Mucosa of descending colon (tissue), 3 donors: Measurements from ENCODE around the gene FAM98A. TPM values are rescaled to one million over a fixed set of nuclear protein-coding genes. Genes with fewer than 3 reads are reported as not detected.

Experiments used
- ATAC-seq: fragments of 200-7000 bp; cut with Tn5 transposase; one replicate; pipeline ENCODE4 v1.9.1; 2020; ENCODE audit warnings: mild to moderate bottlenecking, moderate library complexity
- DNase-seq, 3 donors: peaks; one replicate each; pipeline ENCODE4 v3.0.0-alpha.2; 2020
- H3K36me3 ChIP-seq: fragments of 200-600 bp; one replicate; pipeline ENCODE4 v1.8.0; 2021; ENCODE audit warnings: low read depth, mild to moderate bottlenecking
- H3K4me1 ChIP-seq: fragments of 200-600 bp; one replicate; pipeline ENCODE4 v1.8.0; 2021; ENCODE audit warnings: low read depth, mild to moderate bottlenecking
- H3K4me3 ChIP-seq: fragments of 200-600 bp; one replicate; pipeline ENCODE4 v1.8.0; 2021; ENCODE audit warnings: mild to moderate bottlenecking
- H3K9me3 ChIP-seq: fragments of 200-600 bp; one replicate; pipeline ENCODE4 v1.8.0; 2021; ENCODE audit warnings: mild to moderate bottlenecking
- intact Hi-C, 2 donors: fragments of 100-400 bp; cut with DNase I in 1 of 2; cut with micrococcal nuclease in 1 of 2; formaldehyde crosslinking; loops; one replicate each; pipeline versions ENCODE4 v1.11.0 to v1.11.1; 2022; cut with DNase I, micrococcal nuclease
- total RNA-seq, 3 donors: library from RNA; stranded (reverse); fragmentation: NEBNext Ultra II Directional in 2 of 3; extraction: Animal tissue kit (Norgen Biotek cat#: 25700) in 2 of 3; gene quantifications; one replicate each; pipeline versions ENCODE4 v1.2.1 to v1.2.4, GENCODE V29; 2021 to 2023
- TF ChIP-seq, protein P1 (sequence below): fragments of 200-600 bp; IDR thresholded peaks from one replicate; pipeline ENCODE4 v1.8.0; 2022; ENCODE audit warnings: antibody characterized with exemption, mild to moderate bottlenecking
- donor health status: DM: no; HTN: no; CAD: no; lungs with moderate emphysema.
- donor health status: DM: no; HTN: no; CAD: no.
- donor health status: DM: no; HTN: yes; CAD: no.

The FAM98A gene
- total RNA-seq, 3 donors from 2014 or later = 18.6 to 46.9 (median 34.7) TPM

DNA sequence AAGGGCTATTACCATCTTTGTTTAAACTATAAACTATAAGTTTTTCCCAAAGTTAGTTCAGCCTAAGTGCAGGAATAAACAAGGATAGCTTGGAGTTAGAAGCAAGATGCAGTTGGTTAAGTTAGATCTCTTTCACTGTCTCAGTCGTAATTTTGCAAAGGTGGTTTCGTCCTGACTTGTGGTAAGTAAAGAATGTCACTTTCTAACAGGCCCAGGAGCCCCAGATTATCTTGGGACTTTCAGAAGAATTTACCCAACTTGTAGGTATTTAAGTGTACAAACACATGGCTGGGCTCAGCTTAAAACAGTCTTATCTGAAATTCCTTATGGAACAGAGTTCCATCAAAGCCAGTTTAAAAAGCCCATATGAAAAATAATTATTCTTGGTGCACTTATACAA, 18.3 kb upstream of the FAM98A start:
- TF ChIP-seq, protein P1, sequence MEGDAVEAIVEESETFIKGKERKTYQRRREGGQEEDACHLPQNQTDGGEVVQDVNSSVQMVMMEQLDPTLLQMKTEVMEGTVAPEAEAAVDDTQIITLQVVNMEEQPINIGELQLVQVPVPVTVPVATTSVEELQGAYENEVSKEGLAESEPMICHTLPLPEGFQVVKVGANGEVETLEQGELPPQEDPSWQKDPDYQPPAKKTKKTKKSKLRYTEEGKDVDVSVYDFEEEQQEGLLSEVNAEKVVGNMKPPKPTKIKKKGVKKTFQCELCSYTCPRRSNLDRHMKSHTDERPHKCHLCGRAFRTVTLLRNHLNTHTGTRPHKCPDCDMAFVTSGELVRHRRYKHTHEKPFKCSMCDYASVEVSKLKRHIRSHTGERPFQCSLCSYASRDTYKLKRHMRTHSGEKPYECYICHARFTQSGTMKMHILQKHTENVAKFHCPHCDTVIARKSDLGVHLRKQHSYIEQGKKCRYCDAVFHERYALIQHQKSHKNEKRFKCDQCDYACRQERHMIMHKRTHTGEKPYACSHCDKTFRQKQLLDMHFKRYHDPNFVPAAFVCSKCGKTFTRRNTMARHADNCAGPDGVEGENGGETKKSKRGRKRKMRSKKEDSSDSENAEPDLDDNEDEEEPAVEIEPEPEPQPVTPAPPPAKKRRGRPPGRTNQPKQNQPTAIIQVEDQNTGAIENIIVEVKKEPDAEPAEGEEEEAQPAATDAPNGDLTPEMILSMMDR = no peak
- Histone ChIP-seq H3K4me3 (no peak overlapping the region), H3K36me3 (no peaks in the 10 kb centered on the region), H3K4me1 (no peaks in the 10 kb centered on the region), H3K9me3 (peaks cover 9% of the 10 kb centered on the region)
- no peak for DNase-seq
- ATAC-seq = no peak
- intact Hi-C loops = no loop called here

GRCh38 chr2:33616873-33617272, 17.8 kb upstream of the FAM98A start:
- Histone ChIP-seq H3K4me3 (no peak overlapping the region), H3K9me3 (peaks cover 9% of the 10 kb centered on the region), H3K4me1 (no peaks in the 10 kb centered on the region), H3K36me3 (no peaks in the 10 kb centered on the region)
- ATAC-seq (no peak), DNase-seq (no peak)
- intact Hi-C loops = no loop called here
- TF ChIP-seq, protein P1 = no peak

- Histone ChIP-seq H3K4me3 (no peak overlapping the region), H3K4me1 (no peaks in the 10 kb centered on the region), H3K36me3 (no peaks in the 10 kb centered on the region), H3K9me3 (peaks cover 9% of the 10 kb centered on the region)
- TF ChIP-seq, protein P1 = no peak
- intact Hi-C loops = no loop called here
- ATAC-seq (no peak), DNase-seq (no peak)
Observed at GRCh38 chr2:33614190-33614589, 15.1 kb upstream of the FAM98A start.

DNA sequence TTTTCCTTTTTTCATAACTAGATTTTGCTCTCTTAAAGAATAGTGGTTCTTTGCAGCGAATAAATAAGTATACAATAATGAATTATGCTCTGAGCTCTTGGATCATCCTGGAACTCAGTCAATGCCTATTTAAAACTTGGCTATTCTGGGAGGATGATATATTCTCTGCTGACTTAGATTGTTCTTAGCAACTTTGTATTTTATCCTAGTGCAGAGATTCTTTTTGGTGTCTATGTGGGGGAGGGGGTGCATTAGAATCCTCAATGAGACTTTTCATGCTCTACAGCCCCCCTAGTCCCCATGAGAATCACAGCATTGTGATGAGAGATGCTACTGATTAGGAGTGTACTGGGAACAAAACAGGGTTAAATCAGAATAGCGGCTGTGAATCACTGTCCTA, 8.8 kb upstream of the FAM98A start:
- Histone ChIP-seq H3K9me3 (no peaks in the 10 kb centered on the region), H3K36me3 (no peaks in the 10 kb centered on the region), H3K4me1 (no peaks in the 10 kb centered on the region), H3K4me3 (no peak overlapping the region)
- TF ChIP-seq, protein P1 = no peak
- DNase-seq = no peak
- intact Hi-C loops = no loop called here
- ATAC-seq = no peak

- intact Hi-C loops = no loop called here
- ATAC-seq (no peak), DNase-seq (no peak)
Observed at GRCh38 chr2:33607251-33607721, 8.2 kb upstream of the FAM98A start.

More at GRCh38 chr2:33607251-33607721, 8.2 kb upstream of the FAM98A start:
- Histone ChIP-seq H3K4me3 (no peak overlapping the region), H3K4me1 (no peaks in the 10 kb centered on the region), H3K36me3 (no peaks in the 10 kb centered on the region), H3K9me3 (no peaks in the 10 kb centered on the region)
- TF ChIP-seq, protein P1 = no peak
